Measurements from ENCODE around the gene ASB6. TPM values are rescaled to one million over a fixed set of nuclear protein-coding genes. Genes with fewer than 3 reads are reported as not detected.

Gene ASB6
- total RNA-seq, 1 experiment from 2014 or later, result 20.0 TPM

DNA sequence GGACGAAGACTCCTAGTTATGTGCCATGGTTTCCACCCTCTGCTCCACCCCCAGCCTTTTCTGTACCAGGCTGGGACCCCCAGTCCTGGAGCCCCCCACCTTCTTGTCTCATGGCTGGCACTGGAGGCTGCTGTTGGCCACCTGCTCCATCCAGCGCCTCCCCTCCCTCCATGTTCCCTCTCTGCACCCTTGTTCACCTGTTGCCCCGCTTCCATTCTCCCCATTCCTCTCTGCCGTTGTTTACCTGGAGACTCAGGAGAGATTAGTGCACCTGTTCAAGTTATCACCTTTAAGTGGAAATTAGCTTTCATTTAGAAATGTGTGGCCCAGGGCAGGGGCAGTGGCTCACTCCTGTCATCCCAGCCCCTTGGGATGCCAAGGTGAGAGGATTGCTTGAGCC lies 8.7 kb downstream of the ASB6 start (continued):
- TF ChIP-seq CTCF (IDR thresholded peaks at IDR 0.05), result no peak
- TF ChIP-seq, protein P1, sequence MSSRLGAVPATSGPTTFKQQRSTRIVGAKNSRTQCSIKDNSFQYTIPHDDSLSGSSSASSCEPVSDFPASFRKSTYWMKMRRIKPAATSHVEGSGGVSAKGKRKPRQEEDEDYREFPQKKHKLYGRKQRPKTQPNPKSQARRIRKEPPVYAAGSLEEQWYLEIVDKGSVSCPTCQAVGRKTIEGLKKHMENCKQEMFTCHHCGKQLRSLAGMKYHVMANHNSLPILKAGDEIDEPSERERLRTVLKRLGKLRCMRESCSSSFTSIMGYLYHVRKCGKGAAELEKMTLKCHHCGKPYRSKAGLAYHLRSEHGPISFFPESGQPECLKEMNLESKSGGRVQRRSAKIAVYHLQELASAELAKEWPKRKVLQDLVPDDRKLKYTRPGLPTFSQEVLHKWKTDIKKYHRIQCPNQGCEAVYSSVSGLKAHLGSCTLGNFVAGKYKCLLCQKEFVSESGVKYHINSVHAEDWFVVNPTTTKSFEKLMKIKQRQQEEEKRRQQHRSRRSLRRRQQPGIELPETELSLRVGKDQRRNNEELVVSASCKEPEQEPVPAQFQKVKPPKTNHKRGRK (CRISPR knock-in tag; IDR thresholded peaks at IDR 0.05; ENCODE audit: borderline replicate concordance), result no peak

DNA sequence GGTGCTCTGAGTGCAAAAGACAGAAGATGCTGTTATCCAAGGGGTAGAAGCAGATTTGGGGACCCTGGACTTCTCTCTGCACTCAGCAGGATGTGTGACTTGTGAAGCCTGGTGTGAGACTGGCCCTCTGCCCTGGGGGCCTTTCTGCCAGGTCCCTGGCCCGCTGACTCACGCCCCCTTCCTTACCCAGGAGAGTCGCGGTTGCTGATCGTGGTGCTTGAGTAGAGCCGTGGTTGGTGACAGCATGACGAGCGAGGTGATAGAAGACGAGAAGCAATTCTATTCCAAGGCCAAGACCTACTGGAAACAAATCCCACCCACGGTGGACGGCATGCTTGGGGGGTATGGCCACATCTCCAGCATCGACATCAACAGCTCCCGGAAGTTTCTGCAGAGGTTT lies 9.5 kb downstream of the ASB6 start:
- DNase-seq (ENCODE audit: low spot score) (no peak), ATAC-seq (no peak)
- H3K27me3 Mint-ChIP-seq (ENCODE audit: low read depth), result no peaks in the 10 kb centered on the region
- no peaks in the 10 kb centered on the region for H3K9me3 Mint-ChIP-seq
- peaks cover 32% of the 10 kb centered on the region for H3K36me3 Mint-ChIP-seq
- POLR2A ChIA-PET, result no interaction called here
- peaks cover 29% of the 10 kb centered on the region for H3K4me1 Mint-ChIP-seq
- CTCF ChIA-PET, result no interaction called here
- H3K4me3 Mint-ChIP-seq, result no peak overlapping the region
- TF ChIP-seq, protein P2, sequence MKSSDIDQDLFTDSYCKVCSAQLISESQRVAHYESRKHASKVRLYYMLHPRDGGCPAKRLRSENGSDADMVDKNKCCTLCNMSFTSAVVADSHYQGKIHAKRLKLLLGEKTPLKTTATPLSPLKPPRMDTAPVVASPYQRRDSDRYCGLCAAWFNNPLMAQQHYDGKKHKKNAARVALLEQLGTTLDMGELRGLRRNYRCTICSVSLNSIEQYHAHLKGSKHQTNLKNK (CRISPR knock-in tag; IDR thresholded peaks at IDR 0.05), result no peak
- TF ChIP-seq CBFB (CRISPR knock-in tag; IDR thresholded peaks at IDR 0.05; ENCODE audit: low read depth) (no peak), HMGXB4 (CRISPR knock-in tag; IDR thresholded peaks at IDR 0.05) (no peak), ZNF396 (CRISPR knock-in tag; IDR thresholded peaks at IDR 0.05; ENCODE audit: borderline replicate concordance) (no peak), MXD4 (CRISPR knock-in tag; IDR thresholded peaks at IDR 0.05; ENCODE audit: borderline replicate concordance) (no peak), NR3C1 (CRISPR knock-in tag; conservative IDR thresholded peaks at IDR 0.05; ENCODE audit: low read depth) (no peak), CREB1 (CRISPR knock-in tag; IDR thresholded peaks at IDR 0.05) (no peak), RORB (CRISPR knock-in tag; IDR thresholded peaks at IDR 0.05) (no peak), ESRRA (CRISPR knock-in tag; IDR thresholded peaks at IDR 0.05; ENCODE audit: borderline replicate concordance) (no peak), PRRX2 (CRISPR knock-in tag; IDR thresholded peaks at IDR 0.05) (no peak), GTF2I (CRISPR knock-in tag; conservative IDR thresholded peaks at IDR 0.05) (no peak), RELA (CRISPR knock-in tag; IDR thresholded peaks at IDR 0.05; ENCODE audit: borderline replicate concordance) (no peak), NR1H2 (CRISPR knock-in tag; IDR thresholded peaks at IDR 0.05) (no peak), JAZF1 (CRISPR knock-in tag; IDR thresholded peaks at IDR 0.05) (no peak), ZNF121 (CRISPR knock-in tag; IDR thresholded peaks at IDR 0.05) (no peak), CREM (CRISPR knock-in tag; IDR thresholded peaks at IDR 0.05) (no peak), MYBL2 (CRISPR knock-in tag; IDR thresholded peaks at IDR 0.05) (no peak)
- TF ChIP-seq, protein P3, sequence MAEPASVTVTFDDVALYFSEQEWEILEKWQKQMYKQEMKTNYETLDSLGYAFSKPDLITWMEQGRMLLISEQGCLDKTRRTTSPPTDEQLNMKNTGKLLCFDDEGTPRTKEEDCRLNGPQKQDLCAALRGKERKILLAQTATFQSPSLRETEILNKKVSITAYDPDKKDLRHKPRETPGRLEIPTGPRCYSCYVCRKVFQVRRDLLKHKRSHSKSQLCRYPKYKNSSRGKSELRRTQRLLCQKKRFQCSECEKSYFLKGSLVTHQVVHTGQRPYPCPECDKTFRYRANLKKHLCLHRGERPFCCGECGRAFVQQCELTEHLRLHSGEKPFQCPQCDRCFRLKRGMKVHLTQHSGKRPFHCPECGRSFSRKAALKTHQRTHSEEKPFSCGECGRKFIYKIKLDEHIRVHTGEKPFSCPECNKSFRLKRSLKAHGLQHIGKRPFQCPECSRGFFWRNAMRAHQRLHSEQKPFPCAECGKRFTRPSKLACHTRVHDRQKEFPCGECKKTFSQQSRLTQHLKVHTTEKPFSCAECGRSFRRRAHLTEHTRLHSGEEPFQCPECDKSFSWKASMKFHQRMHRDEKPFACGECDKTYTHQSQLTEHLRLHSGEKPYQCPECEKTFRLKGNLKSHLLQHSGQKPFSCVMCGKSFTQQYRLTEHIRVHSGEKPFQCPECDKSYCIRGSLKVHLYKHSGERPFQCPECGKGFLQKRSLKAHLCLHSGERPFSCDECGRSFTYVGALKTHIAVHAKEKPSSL (CRISPR knock-in tag; conservative IDR thresholded peaks at IDR 0.05), result no peak
- TF ChIP-seq, protein P4, sequence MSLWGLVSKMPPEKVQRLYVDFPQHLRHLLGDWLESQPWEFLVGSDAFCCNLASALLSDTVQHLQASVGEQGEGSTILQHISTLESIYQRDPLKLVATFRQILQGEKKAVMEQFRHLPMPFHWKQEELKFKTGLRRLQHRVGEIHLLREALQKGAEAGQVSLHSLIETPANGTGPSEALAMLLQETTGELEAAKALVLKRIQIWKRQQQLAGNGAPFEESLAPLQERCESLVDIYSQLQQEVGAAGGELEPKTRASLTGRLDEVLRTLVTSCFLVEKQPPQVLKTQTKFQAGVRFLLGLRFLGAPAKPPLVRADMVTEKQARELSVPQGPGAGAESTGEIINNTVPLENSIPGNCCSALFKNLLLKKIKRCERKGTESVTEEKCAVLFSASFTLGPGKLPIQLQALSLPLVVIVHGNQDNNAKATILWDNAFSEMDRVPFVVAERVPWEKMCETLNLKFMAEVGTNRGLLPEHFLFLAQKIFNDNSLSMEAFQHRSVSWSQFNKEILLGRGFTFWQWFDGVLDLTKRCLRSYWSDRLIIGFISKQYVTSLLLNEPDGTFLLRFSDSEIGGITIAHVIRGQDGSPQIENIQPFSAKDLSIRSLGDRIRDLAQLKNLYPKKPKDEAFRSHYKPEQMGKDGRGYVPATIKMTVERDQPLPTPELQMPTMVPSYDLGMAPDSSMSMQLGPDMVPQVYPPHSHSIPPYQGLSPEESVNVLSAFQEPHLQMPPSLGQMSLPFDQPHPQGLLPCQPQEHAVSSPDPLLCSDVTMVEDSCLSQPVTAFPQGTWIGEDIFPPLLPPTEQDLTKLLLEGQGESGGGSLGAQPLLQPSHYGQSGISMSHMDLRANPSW (CRISPR knock-in tag; conservative IDR thresholded peaks at IDR 0.05; ENCODE audit: low read depth), result no peak
- TF ChIP-seq, protein P5, sequence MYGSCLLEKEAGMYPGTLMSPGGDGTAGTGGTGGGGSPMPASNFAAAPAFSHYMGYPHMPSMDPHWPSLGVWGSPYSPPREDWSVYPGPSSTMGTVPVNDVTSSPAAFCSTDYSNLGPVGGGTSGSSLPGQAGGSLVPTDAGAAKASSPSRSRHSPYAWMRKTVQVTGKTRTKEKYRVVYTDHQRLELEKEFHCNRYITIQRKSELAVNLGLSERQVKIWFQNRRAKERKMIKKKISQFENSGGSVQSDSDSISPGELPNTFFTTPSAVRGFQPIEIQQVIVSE (CRISPR knock-in tag; IDR thresholded peaks at IDR 0.05; ENCODE audit: borderline replicate concordance), result no peak
- H3K27ac Mint-ChIP-seq, result no peak overlapping the region; the same call in 1 of the 2 replicates
